IMR-90 (cell line): Measurements from ENCODE around the gene ACTL9. TPM values are rescaled to one million over a fixed set of nuclear protein-coding genes. Genes with fewer than 3 reads are reported as not detected.

Source experiments
- ATAC-seq: fragments of 200-7000 bp; cut with Tn5 transposase; 2 replicates; pipeline ENCODE4 v1.9.1; 2020; ENCODE audit warnings: low read depth, mild to moderate bottlenecking, moderate library complexity
- BruUV-seq: library from RNA; stranded (reverse); fragments of 400-500 nt; replicated peaks from 2 replicates; lab custom pipeline; 2021; lab: Mats Ljungman, UMichigan
- CTCF ChIA-PET: fragments of 300-600 bp; formaldehyde crosslinking; extraction: SDS; loops from one replicate; lab custom pipeline; 2021; ENCODE audit warnings: antibody characterized with exemption; lab: Yijun Ruan, JAX
- POLR2A ChIA-PET: fragments of 300-600 bp; sonication (Branson Sonifier 250); formaldehyde crosslinking; loops from one replicate; lab custom pipeline; 2022; ENCODE audit warnings: antibody characterized with exemption; ENCODE audit not compliant: unreplicated experiment; lab: Charles Lee
- DNase-seq: peaks from one replicate; pipeline ENCODE4 v3.0.0; 2013
- H2AFZ ChIP-seq: replicated peaks from 2 replicates; pipeline ENCODE3; 2013; ENCODE audit warnings: low read length, mild to moderate bottlenecking; ENCODE audit not compliant: poor library complexity
- H2AK5ac ChIP-seq: 2 replicates; pipeline ENCODE4 v1.6.1; 2013; ENCODE audit warnings: low read depth, low read length, inconsistent platforms
- H2AK9ac ChIP-seq: replicated peaks from 2 replicates; pipeline ENCODE3; 2013; ENCODE audit warnings: mild to moderate bottlenecking, low read depth, low read length, moderate library complexity; ENCODE audit not compliant: poor library complexity
- H2BK120ac ChIP-seq: 2 replicates; pipeline ENCODE4 v1.6.1; 2013; ENCODE audit warnings: low read depth, low read length, inconsistent platforms
- H2BK15ac ChIP-seq: 3 replicates; pipeline ENCODE4 v1.6.1; 2013; ENCODE audit warnings: low read depth, low read length, inconsistent platforms
- H2BK20ac ChIP-seq: 2 replicates; pipeline ENCODE4 v1.6.1; 2013; ENCODE audit warnings: low read depth, mild to moderate bottlenecking, inconsistent platforms, low read length, moderate library complexity
- H2BK5ac ChIP-seq: 2 replicates; pipeline ENCODE4 v1.6.1; 2013; ENCODE audit warnings: mild to moderate bottlenecking, low read depth, low read length, inconsistent platforms; ENCODE audit not compliant: poor library complexity, severe bottlenecking
- H3K14ac ChIP-seq: replicated peaks from 2 replicates; pipeline ENCODE4 v1.6.1; 2013; ENCODE audit warnings: low read depth, low read length, inconsistent platforms
- H3K18ac ChIP-seq: 2 replicates; pipeline ENCODE4 v1.6.1; 2013; ENCODE audit warnings: low read depth, low read length, control low read depth
- H3K23ac ChIP-seq: 2 replicates; pipeline ENCODE4 v1.6.1; 2013; ENCODE audit warnings: low read depth, low read length, inconsistent platforms
- H3K27ac ChIP-seq: 2 replicates; pipeline ENCODE4 v1.5.1; 2013; ENCODE audit warnings: mild to moderate bottlenecking, control low read depth, low read length; ENCODE audit not compliant: insufficient read depth
- H3K27me3 ChIP-seq: 2 replicates; pipeline ENCODE4 v1.6.1; 2013; ENCODE audit warnings: low read length; ENCODE audit not compliant: control insufficient read depth, insufficient read depth
- H3K36me3 ChIP-seq: 2 replicates; pipeline ENCODE4 v1.6.1; 2013; ENCODE audit warnings: low read length, mixed read lengths; ENCODE audit not compliant: control insufficient read depth, insufficient read depth
- H3K4ac ChIP-seq: 2 replicates; pipeline ENCODE4 v1.6.1; 2013; ENCODE audit warnings: low read depth, low read length, inconsistent platforms
- H3K4me1 ChIP-seq: 2 replicates; pipeline ENCODE4 v1.6.1; 2013; ENCODE audit warnings: low read length, mixed read lengths; ENCODE audit not compliant: control insufficient read depth, insufficient read depth
- H3K4me2 ChIP-seq: 2 replicates; pipeline ENCODE4 v1.6.1; 2013; ENCODE audit warnings: low read depth, mild to moderate bottlenecking, control low read depth, low read length, moderate library complexity
- H3K4me3 ChIP-seq: 2 replicates; pipeline ENCODE4 v1.5.1; 2013; ENCODE audit warnings: low read depth, mild to moderate bottlenecking, control low read depth, low read length, moderate library complexity; ENCODE audit not compliant: insufficient read depth
- H3K56ac ChIP-seq: 2 replicates; pipeline ENCODE4 v1.6.1; 2013; ENCODE audit warnings: low read length, inconsistent platforms; ENCODE audit not compliant: insufficient read depth; ENCODE audit errors: extremely low read depth
- H3K79me1 ChIP-seq, 2 experiments: 2 replicates each; pipeline ENCODE4 v1.6.1; 2013; ENCODE audit warnings: low read length in 2 of 2, inconsistent platforms in 1 of 2, low read depth in 1 of 2
- H3K9ac ChIP-seq: 2 replicates; pipeline ENCODE4 v1.6.1; 2013; ENCODE audit warnings: low read depth, low read length, control low read depth
- H3K9me1 ChIP-seq: 2 replicates; pipeline ENCODE4 v1.6.1; 2013; ENCODE audit warnings: low read length, inconsistent platforms; ENCODE audit not compliant: insufficient read depth
- H3K9me3 ChIP-seq: 2 replicates; pipeline ENCODE4 v1.6.1; 2013; ENCODE audit warnings: low read length; ENCODE audit not compliant: control insufficient read depth, insufficient read depth
- H4K20me1 ChIP-seq: 2 replicates; pipeline ENCODE4 v1.6.1; 2013; ENCODE audit warnings: low read length, inconsistent platforms; ENCODE audit not compliant: insufficient read depth
- H4K5ac ChIP-seq: 2 replicates; pipeline ENCODE4 v1.6.1; 2013; ENCODE audit warnings: mild to moderate bottlenecking, low read depth, low read length, control low read depth
- H4K8ac ChIP-seq, 2 experiments: 2 replicates each; pipeline ENCODE4 v1.6.1; 2013; ENCODE audit warnings: low read depth in 2 of 2, low read length in 2 of 2, control low read depth in 1 of 2, inconsistent platforms in 1 of 2
- H4K91ac ChIP-seq: 2 replicates; pipeline ENCODE4 v1.6.1; 2013; ENCODE audit warnings: low read depth, low read length, inconsistent platforms; ENCODE audit not compliant: insufficient read depth
- BHLHE40 ChIP-seq: fragments of 150-350 bp; IDR thresholded peaks from 2 replicates; pipeline ENCODE4 v1.6.1; 2016; ENCODE audit warnings: mild to moderate bottlenecking, low read depth, low read length
- CEBPB ChIP-seq: IDR thresholded peaks from 2 replicates; pipeline ENCODE4 v1.6.1; 2012; ENCODE audit warnings: low read depth, low read length, improper control_type of control experiment
- FOS ChIP-seq: fragments of 150-350 bp; IDR thresholded peaks from 2 replicates; pipeline ENCODE4 v1.6.1; 2016; ENCODE audit warnings: low read depth, low read length
- MAFK ChIP-seq: IDR thresholded peaks from 2 replicates; pipeline ENCODE4 v1.6.1; 2012; ENCODE audit warnings: low read depth, low read length, improper control_type of control experiment
- MXI1 ChIP-seq: IDR thresholded peaks from 2 replicates; pipeline ENCODE4 v1.6.1; 2012; ENCODE audit warnings: low read depth, mild to moderate bottlenecking, low read length, moderate library complexity, borderline replicate concordance
- NFE2L2 ChIP-seq: fragments of 150-350 bp; IDR thresholded peaks from 2 replicates; pipeline ENCODE4 v1.6.1; 2016; ENCODE audit warnings: low read depth, mild to moderate bottlenecking, low read length
- POLR2A ChIP-seq: IDR thresholded peaks from 2 replicates; pipeline ENCODE4 v1.6.1; 2012; ENCODE audit warnings: mild to moderate bottlenecking, low read depth, low read length
- WGBS, 2 experiments: methylation state at CpG; one replicate each; pipeline versions ENCODE4 v1.1.5 to v1.1.7; 2013; ENCODE audit warnings: missing lambda C conversion rate in 2 of 2; ENCODE audit not compliant: insufficient read length in 1 of 2; ENCODE audit errors: extremely low coverage in 2 of 2; 5-methylcytosine and 5-hydroxymethylcytosine counted together
- dilution Hi-C: fragments of 300-500 bp; cut with HindIII; formaldehyde crosslinking; loops from one replicate; pipeline ENCODE4 v1.14.3; 2018; ENCODE audit warnings: low sequenced_read_pairs; ENCODE audit not compliant: unreplicated experiment
- in situ Hi-C: fragments of 300-500 bp; cut with MboI; formaldehyde crosslinking; loops from 3 replicates; pipeline ENCODE4 v1.14.3; 2019; ENCODE audit warnings: low sequenced_read_pairs, inconsistent platforms, mixed read lengths
- intact Hi-C: fragments of 100-400 bp; cut with micrococcal nuclease; formaldehyde crosslinking; loops from 2 replicates; pipeline ENCODE4 v1.10.0; 2022
- polyA plus RNA-seq, 3 experiments: library from polyadenylated mRNA; depleted of rRNA; stranded (reverse); fragments of >200 nt; gene quantifications; 2 replicates each; pipeline ENCODE4 v1.2.3, GENCODE V29; 2012; ENCODE audit warnings: low replicate concordance in 1 of 3
- total RNA-seq: library from RNA; depleted of rRNA; stranded (reverse); fragments of >200 nt; gene quantifications from 2 replicates; pipeline ENCODE4 v1.2.3, GENCODE V29; 2012
- TF ChIP-seq, protein P1 (sequence below): fragments of 150-350 bp; IDR thresholded peaks from 2 replicates; pipeline ENCODE4 v1.6.1; 2017; ENCODE audit warnings: mild to moderate bottlenecking, antibody characterized with exemption, low read length, low read depth
- TF ChIP-seq, protein P2 (sequence below): conservative IDR thresholded peaks from 2 replicates; pipeline ENCODE4 v1.5.1; 2012; ENCODE audit warnings: mild to moderate bottlenecking, low read depth, low read length, improper control_type of control experiment
- TF ChIP-seq, protein P3 (sequence below): fragments of 150-350 bp; IDR thresholded peaks from 2 replicates; pipeline ENCODE4 v1.6.1; 2016; ENCODE audit warnings: low read depth, mild to moderate bottlenecking, low read length, moderate library complexity, borderline replicate concordance

The ACTL9 gene
- total and polyA plus RNA-seq, 2 of the 4 experiments (the other 2 are of a cell fraction), result not detected

DNA sequence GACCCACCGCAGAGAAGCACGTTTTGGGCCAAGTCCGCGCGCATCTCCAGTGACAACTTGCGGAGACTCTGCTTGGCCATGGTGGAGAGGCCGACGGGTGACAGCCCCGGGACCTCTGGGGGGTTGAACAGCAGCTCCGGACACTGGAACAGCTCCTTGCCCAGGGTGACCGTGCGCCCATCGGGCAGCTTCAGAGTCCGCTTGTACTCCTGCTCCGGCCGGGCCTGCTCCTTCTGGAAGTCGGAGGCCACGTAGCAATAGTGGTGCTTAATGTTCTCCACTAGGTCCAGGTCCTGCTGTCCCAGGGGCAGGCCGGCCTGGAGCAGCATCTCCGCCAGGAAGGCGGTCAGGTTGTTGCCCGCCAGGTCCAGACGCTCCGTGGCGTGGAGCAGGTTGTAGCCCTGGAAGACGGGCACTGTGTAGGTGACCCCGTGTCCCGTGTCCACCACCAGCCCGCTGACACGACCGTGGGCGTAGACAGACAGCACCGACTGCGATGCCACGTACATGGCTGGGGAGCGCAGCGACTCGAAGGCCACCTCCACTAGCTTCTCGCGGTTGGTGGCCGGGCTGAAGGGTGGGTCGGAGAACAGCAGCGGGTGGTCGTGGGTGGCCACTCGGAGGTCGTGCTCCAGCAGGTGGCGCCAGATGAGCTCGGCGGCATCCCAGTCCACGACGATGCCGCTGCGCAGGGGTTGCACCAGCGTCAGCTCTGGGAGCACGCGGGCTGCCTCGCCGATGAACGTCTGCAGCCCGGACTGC, 743 bp downstream of the ACTL9 start:
- H3K18ac ChIP-seq, result no peak overlapping the region
- no peak overlapping the region for H2AK9ac ChIP-seq
- H3K9me3 ChIP-seq, result peaks cover 33% of the 10 kb centered on the region
- no peak for ATAC-seq
- intact Hi-C loops, result no loop called here
- no peak overlapping the region for H4K8ac ChIP-seq
- no peak overlapping the region for H3K4me3 ChIP-seq
- H3K9me1 ChIP-seq, result no peaks in the 10 kb centered on the region
- DNase-seq, result no peak
- no peak overlapping the region for H2BK120ac ChIP-seq
- dilution Hi-C loops, result no loop called here
- CTCF ChIA-PET, result no interaction called here
- H4K20me1 ChIP-seq, result no peaks in the 10 kb centered on the region
- H3K36me3 ChIP-seq, result no peaks in the 10 kb centered on the region
- no peak overlapping the region for H3K4ac ChIP-seq
- in situ Hi-C loops, result no loop called here
- H3K27ac ChIP-seq, result no peak overlapping the region
- POLR2A ChIA-PET, result no interaction called here
- no peaks in the 10 kb centered on the region for H3K27me3 ChIP-seq
- WGBS, 2 experiments, result 76% methylated on average over 37 of the region's 60 CpGs; no CpG with 5 or more reads in 1 of the 2 experiments
- TF ChIP-seq MAFK (no peak), POLR2A (no peak), BHLHE40 (no peak), FOS (no peak), MXI1 (no peak), CEBPB (no peak), NFE2L2 (no peak)
- TF ChIP-seq, protein P1, sequence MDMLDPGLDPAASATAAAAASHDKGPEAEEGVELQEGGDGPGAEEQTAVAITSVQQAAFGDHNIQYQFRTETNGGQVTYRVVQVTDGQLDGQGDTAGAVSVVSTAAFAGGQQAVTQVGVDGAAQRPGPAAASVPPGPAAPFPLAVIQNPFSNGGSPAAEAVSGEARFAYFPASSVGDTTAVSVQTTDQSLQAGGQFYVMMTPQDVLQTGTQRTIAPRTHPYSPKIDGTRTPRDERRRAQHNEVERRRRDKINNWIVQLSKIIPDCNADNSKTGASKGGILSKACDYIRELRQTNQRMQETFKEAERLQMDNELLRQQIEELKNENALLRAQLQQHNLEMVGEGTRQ, result no peak
- TF ChIP-seq, protein P2, sequence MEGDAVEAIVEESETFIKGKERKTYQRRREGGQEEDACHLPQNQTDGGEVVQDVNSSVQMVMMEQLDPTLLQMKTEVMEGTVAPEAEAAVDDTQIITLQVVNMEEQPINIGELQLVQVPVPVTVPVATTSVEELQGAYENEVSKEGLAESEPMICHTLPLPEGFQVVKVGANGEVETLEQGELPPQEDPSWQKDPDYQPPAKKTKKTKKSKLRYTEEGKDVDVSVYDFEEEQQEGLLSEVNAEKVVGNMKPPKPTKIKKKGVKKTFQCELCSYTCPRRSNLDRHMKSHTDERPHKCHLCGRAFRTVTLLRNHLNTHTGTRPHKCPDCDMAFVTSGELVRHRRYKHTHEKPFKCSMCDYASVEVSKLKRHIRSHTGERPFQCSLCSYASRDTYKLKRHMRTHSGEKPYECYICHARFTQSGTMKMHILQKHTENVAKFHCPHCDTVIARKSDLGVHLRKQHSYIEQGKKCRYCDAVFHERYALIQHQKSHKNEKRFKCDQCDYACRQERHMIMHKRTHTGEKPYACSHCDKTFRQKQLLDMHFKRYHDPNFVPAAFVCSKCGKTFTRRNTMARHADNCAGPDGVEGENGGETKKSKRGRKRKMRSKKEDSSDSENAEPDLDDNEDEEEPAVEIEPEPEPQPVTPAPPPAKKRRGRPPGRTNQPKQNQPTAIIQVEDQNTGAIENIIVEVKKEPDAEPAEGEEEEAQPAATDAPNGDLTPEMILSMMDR, result no peak
- TF ChIP-seq, protein P3, sequence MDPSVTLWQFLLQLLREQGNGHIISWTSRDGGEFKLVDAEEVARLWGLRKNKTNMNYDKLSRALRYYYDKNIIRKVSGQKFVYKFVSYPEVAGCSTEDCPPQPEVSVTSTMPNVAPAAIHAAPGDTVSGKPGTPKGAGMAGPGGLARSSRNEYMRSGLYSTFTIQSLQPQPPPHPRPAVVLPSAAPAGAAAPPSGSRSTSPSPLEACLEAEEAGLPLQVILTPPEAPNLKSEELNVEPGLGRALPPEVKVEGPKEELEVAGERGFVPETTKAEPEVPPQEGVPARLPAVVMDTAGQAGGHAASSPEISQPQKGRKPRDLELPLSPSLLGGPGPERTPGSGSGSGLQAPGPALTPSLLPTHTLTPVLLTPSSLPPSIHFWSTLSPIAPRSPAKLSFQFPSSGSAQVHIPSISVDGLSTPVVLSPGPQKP, result no peak
- H2BK5ac ChIP-seq, result no peak overlapping the region
- no peak overlapping the region for H3K9ac ChIP-seq
- H3K23ac ChIP-seq, result no peak overlapping the region
- H4K5ac ChIP-seq, result no peak overlapping the region
- H3K4me2 ChIP-seq, result no peak overlapping the region
- no peaks in the 10 kb centered on the region for H3K79me1 ChIP-seq
- no peak overlapping the region for H2AK5ac ChIP-seq
- no peaks in the 10 kb centered on the region for H3K4me1 ChIP-seq
- BruUV-seq, result no TSS peak
- H3K14ac ChIP-seq, result no peak overlapping the region
- H3K56ac ChIP-seq, result no peak overlapping the region
- no peak overlapping the region for H4K91ac ChIP-seq
- H2BK20ac ChIP-seq, result no peak overlapping the region
- no peak overlapping the region for H2BK15ac ChIP-seq
- peak overlapping the region; percentile 63 for H2AFZ ChIP-seq
